Measurements from ENCODE around the gene RAB44.

The RAB44 gene

GRCh38 chr6:36771145-36771544 lies 73.5 kb downstream of the RAB44 start:
- Histone ChIP-seq H3K36me3 (no peaks in the 10 kb centered on the region), H3K27me3 (ENCODE audit: insufficient read depth, low read depth, severe bottlenecking) (no peaks in the 10 kb centered on the region), H3K27ac (no peak overlapping the region), H3K4me3 (ENCODE audit: low read depth, low read length) (no peak overlapping the region), H3K9me3 (ENCODE audit: severe bottlenecking) (no peaks in the 10 kb centered on the region)
- DNase-seq: peak; percentile 51
- TF ChIP-seq CTCF (IDR thresholded peaks at IDR 0.05; ENCODE audit: low read depth, low read length): peak; percentile 21; the same call in 1 of the 2 replicates

- Histone ChIP-seq H3K27ac (no peak overlapping the region), H3K36me3 (no peaks in the 10 kb centered on the region)
- no peak for DNase-seq
Observed at GRCh38 chr6:36772397-36772796, 74.8 kb downstream of the RAB44 start.

GRCh38 chr6:36774331-36774730 lies 76.7 kb downstream of the RAB44 start:
- Histone ChIP-seq H3K36me3 (no peaks in the 10 kb centered on the region), H3K27ac (no peak overlapping the region), H3K27me3 (ENCODE audit: insufficient read depth, low read depth, severe bottlenecking) (no peaks in the 10 kb centered on the region), H3K4me3 (ENCODE audit: low read depth, low read length) (no peak overlapping the region), H3K9me3 (ENCODE audit: severe bottlenecking) (no peaks in the 10 kb centered on the region)
- no peak for TF ChIP-seq CTCF (IDR thresholded peaks at IDR 0.05; ENCODE audit: low read depth, low read length)
- no peak for DNase-seq

More at GRCh38 chr6:36772397-36772796, 74.8 kb downstream of the RAB44 start:
- TF ChIP-seq CTCF (IDR thresholded peaks at IDR 0.05; ENCODE audit: low read depth, low read length): no peak
- no peaks in the 10 kb centered on the region for H3K9me3 ChIP-seq (ENCODE audit: severe bottlenecking)
- no peaks in the 10 kb centered on the region for H3K27me3 ChIP-seq (ENCODE audit: insufficient read depth, low read depth, severe bottlenecking)
- no peak overlapping the region for H3K4me3 ChIP-seq (ENCODE audit: low read depth, low read length)

- no peak overlapping the region for H3K27ac ChIP-seq
- TF ChIP-seq CTCF (IDR thresholded peaks at IDR 0.05; ENCODE audit: low read depth, low read length): no peak
- no peaks in the 10 kb centered on the region for H3K27me3 ChIP-seq (ENCODE audit: insufficient read depth, low read depth, severe bottlenecking)
- DNase-seq: no peak
- H3K9me3 ChIP-seq (ENCODE audit: severe bottlenecking): no peaks in the 10 kb centered on the region
- H3K4me3 ChIP-seq (ENCODE audit: low read depth, low read length): no peak overlapping the region
- no peaks in the 10 kb centered on the region for H3K36me3 ChIP-seq
Observed at GRCh38 chr6:36776167-36776566, 78.5 kb downstream of the RAB44 start.

- DNase-seq: no peak
- TF ChIP-seq CTCF (IDR thresholded peaks at IDR 0.05; ENCODE audit: low read depth, low read length): no peak
- Histone ChIP-seq H3K4me3 (ENCODE audit: low read depth, low read length) (no peak overlapping the region), H3K27me3 (ENCODE audit: insufficient read depth, low read depth, severe bottlenecking) (no peaks in the 10 kb centered on the region), H3K36me3 (no peaks in the 10 kb centered on the region), H3K27ac (no peak overlapping the region), H3K9me3 (ENCODE audit: severe bottlenecking) (no peaks in the 10 kb centered on the region)
Observed at GRCh38 chr6:36777801-36778200, 80.2 kb downstream of the RAB44 start.

- Histone ChIP-seq H3K27me3 (ENCODE audit: insufficient read depth, low read depth, severe bottlenecking) (no peaks in the 10 kb centered on the region), H3K4me3 (ENCODE audit: low read depth, low read length) (no peak overlapping the region), H3K27ac (no peak overlapping the region), H3K9me3 (ENCODE audit: severe bottlenecking) (no peaks in the 10 kb centered on the region), H3K36me3 (no peaks in the 10 kb centered on the region)
- no peak for TF ChIP-seq CTCF (IDR thresholded peaks at IDR 0.05; ENCODE audit: low read depth, low read length)
- DNase-seq: no peak
Observed at GRCh38 chr6:36779227-36779626, 81.6 kb downstream of the RAB44 start.

Data from WERI-Rb-1 (cell line).